Measurements from ENCODE around the gene VPS26C. TPM values are rescaled to one million over a fixed set of nuclear protein-coding genes. Genes with fewer than 3 reads are reported as not detected.

The VPS26C gene
- total and polyA plus RNA-seq, 9 of the 15 experiments (the other 6 are each of a cell fraction or from before 2014, with no cell fraction given), result 32.8 to 48.7 (median 42.1) TPM

GRCh38 chr21:37210799-37211198 lies 56.3 kb downstream of the VPS26C start:
- Histone ChIP-seq H3K27ac (ENCODE audit: extremely low read depth, low read depth, low read length) (no peak overlapping the region), H3K9ac (ENCODE audit: insufficient read depth in 1 of 2, low read depth in 2 of 2, low read length in 2 of 2) (no peak overlapping the region), H3K9me3 (replicated peaks; ENCODE audit: control insufficient read depth, insufficient read depth, low read depth, low read length) (no peaks in the 10 kb centered on the region), H3K9me1 (ENCODE audit: control insufficient read depth, insufficient read depth, low read length) (no peaks in the 10 kb centered on the region), H4K20me1 (replicated peaks; ENCODE audit: control insufficient read depth, insufficient read depth, low read length) (no peaks in the 10 kb centered on the region), H3K36me3 (ENCODE audit: control insufficient read depth, insufficient read depth, low read length) (no peaks in the 10 kb centered on the region), H2AFZ (ENCODE audit: low read depth, low read length) (no peak overlapping the region), H3K4me2 (ENCODE audit: insufficient read depth, low read length) (no peak overlapping the region), H3K79me2 (ENCODE audit: control insufficient read depth, insufficient read depth, low read length) (no peaks in the 10 kb centered on the region), H3K4me3 (no peak overlapping the region), H3K27me3 (ENCODE audit: control insufficient read depth in 2 of 2, insufficient read depth in 2 of 2, low read length in 2 of 2) (no peaks in the 10 kb centered on the region), H3K4me1 (replicated peaks in 1 of 2; ENCODE audit: control insufficient read depth in 2 of 2, insufficient read depth in 2 of 2, low read length in 2 of 2) (peaks cover 12 to 20% of the 10 kb centered on the region in 2 experiments; a peak in 4 of 5 replicates)
- BruUV-seq (replicated peaks), result no TSS peak
- WGBS (ENCODE audit: insufficient coverage, low coverage, missing lambda C conversion rate), result 96% methylated on average over 1 of the region's 1 CpG
- ATAC-seq (no peak), FAIRE-seq (no peak), DNase-seq (ENCODE audit: extremely low read depth in 1 of 4, low spot score in 3 of 4) (no peak)
- intact Hi-C loops (cut with micrococcal nuclease), result no loop called here
- in situ Hi-C loops (cut with MboI), result no loop called here
- ChIA-PET CTCF (ENCODE audit: low intra/inter-chr PET ratio) (no interaction called here), POLR2A (no interaction called here)
- TF ChIP-seq TFAM (CRISPR knock-in tag; conservative IDR thresholded peaks at IDR 0.05) (no peak), PCBP1 (IDR thresholded peaks at IDR 0.05; ENCODE audit: low read depth, low read length, poor library complexity, severe bottlenecking) (peak; percentile 44), NCOA1 (IDR thresholded peaks at IDR 0.05; ENCODE audit: low read depth) (no peak), ILF3 (IDR thresholded peaks at IDR 0.05; ENCODE audit: borderline replicate concordance) (no peak), ZNF512 (tag; IDR thresholded peaks at IDR 0.05) (peak; percentile 49; the same call in 1 of the 2 replicates), ZNF41 (CRISPR knock-in tag; conservative IDR thresholded peaks at IDR 0.05) (no peak), HNRNPK (IDR thresholded peaks at IDR 0.05; ENCODE audit: low read depth, low read length, poor library complexity, severe bottlenecking) (peak; percentile 79), ESRRB (CRISPR knock-in tag; IDR thresholded peaks at IDR 0.05; ENCODE audit: borderline replicate concordance) (no peak), HMG20A (CRISPR knock-in tag; conservative IDR thresholded peaks at IDR 0.05) (no peak), ZNF274 (IDR thresholded peaks at IDR 0.05; ENCODE audit: borderline replicate concordance, low read depth, low read length) (no peak), ETV1 (tag; conservative IDR thresholded peaks at IDR 0.05; ENCODE audit: low read depth) (no peak), DEAF1 (CRISPR knock-in tag; IDR thresholded peaks at IDR 0.05) (no peak), JUNB (CRISPR knock-in tag; conservative IDR thresholded peaks at IDR 0.05) (no peak), LEF1 (IDR thresholded peaks at IDR 0.05) (no peak), PRDM10 (IDR thresholded peaks at IDR 0.05; ENCODE audit: partially characterized antibody) (no peak), ATF4 (CRISPR knock-in tag; IDR thresholded peaks at IDR 0.05) (no peak)

Measured in K562 (cell line).